GM23338 (cell line): Measurements from ENCODE around the gene ANTXR1. TPM values are rescaled to one million over a fixed set of nuclear protein-coding genes. Genes with fewer than 3 reads are reported as not detected.

Experiments used
- ATAC-seq: fragments of 200-7000 bp; cut with Tn5 transposase; 3 replicates; pipeline ENCODE4 v1.9.1; 2020
- DNase-seq: peaks from one replicate; pipeline ENCODE4 v3.0.0-alpha.2; 2015; ENCODE audit warnings: low spot score
- H2AFZ ChIP-seq: fragments of 200-600 bp; sonication (generic); 2 replicates; pipeline ENCODE4 v1.8.0; 2016; ENCODE audit warnings: antibody characterized with exemption, mild to moderate bottlenecking, moderate library complexity
- H3F3A ChIP-seq: fragments of 200-600 bp; sonication (generic); replicated peaks from 2 replicates; pipeline ENCODE4 v1.8.0; 2017; ENCODE audit warnings: antibody characterized with exemption, mixed run types, low read depth
- H3K27ac ChIP-seq: fragments of 200-600 bp; sonication (generic); 2 replicates; pipeline ENCODE4 v1.6.1; 2016; ENCODE audit warnings: low read depth
- H3K27me3 ChIP-seq: fragments of 200-600 bp; sonication (generic); 2 replicates; pipeline ENCODE4 v1.8.0; 2016; ENCODE audit warnings: mild to moderate bottlenecking, mixed run types, moderate library complexity; ENCODE audit not compliant: insufficient read depth
- H3K36me3 ChIP-seq: fragments of 200-600 bp; sonication (generic); 2 replicates; pipeline ENCODE4 v1.8.0; 2016; ENCODE audit warnings: mild to moderate bottlenecking; ENCODE audit not compliant: insufficient read depth
- H3K4me1 ChIP-seq: fragments of 200-600 bp; sonication (generic); 2 replicates; pipeline ENCODE4 v1.8.0; 2016; ENCODE audit warnings: mild to moderate bottlenecking, moderate library complexity; ENCODE audit not compliant: insufficient read depth
- H3K4me2 ChIP-seq: fragments of 200-600 bp; sonication (generic); 2 replicates; pipeline ENCODE4 v1.7.1; 2017; ENCODE audit warnings: mixed run types
- H3K4me3 ChIP-seq: fragments of 200-600 bp; sonication (generic); 2 replicates; pipeline ENCODE4 v1.6.1; 2016; ENCODE audit warnings: mixed run types
- H3K79me2 ChIP-seq: fragments of 200-600 bp; sonication (generic); replicated peaks from 2 replicates; pipeline ENCODE4 v1.8.0; 2017; ENCODE audit warnings: mild to moderate bottlenecking; ENCODE audit not compliant: insufficient read depth
- H3K9me2 ChIP-seq: fragments of 200-600 bp; sonication (generic); 2 replicates; pipeline ENCODE4 v1.8.0; 2017; ENCODE audit not compliant: insufficient read depth
- H4K20me1 ChIP-seq: fragments of 200-600 bp; sonication (generic); replicated peaks from 2 replicates; pipeline ENCODE4 v1.8.0; 2017; ENCODE audit warnings: mild to moderate bottlenecking; ENCODE audit not compliant: insufficient read depth
- H3K27ac Mint-ChIP-seq: 2 replicates; pipeline ENCODE4 v1.8.0; 2020; ENCODE audit warnings: inconsistent platforms, mild to moderate bottlenecking, moderate library complexity, mixed read lengths
- H3K27me3 Mint-ChIP-seq: 3 replicates; pipeline ENCODE4 v1.8.0; 2022; ENCODE audit warnings: low read depth, mild to moderate bottlenecking, moderate library complexity, mixed read lengths, inconsistent platforms; ENCODE audit not compliant: insufficient read depth, poor library complexity
- H3K36me3 Mint-ChIP-seq: 3 replicates; pipeline ENCODE4 v1.8.0; 2021; ENCODE audit warnings: low read depth, mild to moderate bottlenecking, inconsistent platforms, moderate library complexity, mixed read lengths
- H3K4me1 Mint-ChIP-seq: 3 replicates; pipeline ENCODE4 v1.8.0; 2020; ENCODE audit warnings: mild to moderate bottlenecking, inconsistent platforms, mixed read lengths
- H3K4me3 Mint-ChIP-seq: 3 replicates; pipeline ENCODE4 v1.8.0; 2021; ENCODE audit warnings: moderate library complexity, mild to moderate bottlenecking, inconsistent platforms, mixed read lengths
- H3K9me3 Mint-ChIP-seq: 3 replicates; pipeline ENCODE4 v1.8.0; 2020; ENCODE audit warnings: moderate library complexity, mild to moderate bottlenecking, inconsistent platforms, mixed read lengths
- CREB1 ChIP-seq: fragments of 250-450 bp; sonication (Bioruptor Pico); IDR thresholded peaks from 2 replicates; pipeline ENCODE4 v1.5.0; 2020; ENCODE audit warnings: low read depth, mild to moderate bottlenecking, moderate library complexity
- CTCF ChIP-seq, 2 experiments: fragments of 200-600 bp in 1 of 2; sonication (generic) in 1 of 2; conservative IDR thresholded peaks; 2 replicates each; pipeline versions ENCODE4 v1.5.1 to v1.6.1; 2016 to 2017; ENCODE audit warnings: antibody characterized with exemption in 2 of 2, low read depth in 2 of 2, mild to moderate bottlenecking in 2 of 2, moderate library complexity in 1 of 2
- ETS1 ChIP-seq: IDR thresholded peaks from 2 replicates; pipeline ENCODE4 v1.6.1; 2016; ENCODE audit warnings: antibody characterized with exemption
- EZH2 ChIP-seq: fragments of 200-600 bp; sonication (generic); IDR thresholded peaks from one replicate; pipeline ENCODE4 v1.8.0; 2017; ENCODE audit warnings: antibody characterized with exemption, mild to moderate bottlenecking, low read depth; ENCODE audit not compliant: unreplicated experiment
- EZH2phosphoT487 ChIP-seq: fragments of 200-600 bp; sonication (generic); IDR thresholded peaks from one replicate; pipeline ENCODE4 v1.8.1; 2018; ENCODE audit warnings: antibody characterized with exemption; ENCODE audit not compliant: unreplicated experiment
- JUNB ChIP-seq: IDR thresholded peaks from one replicate; pipeline ENCODE4 v1.6.1; 2016; ENCODE audit warnings: antibody characterized with exemption; ENCODE audit not compliant: unreplicated experiment
- NANOG ChIP-seq: IDR thresholded peaks from 2 replicates; pipeline ENCODE4 v1.6.1; 2016; ENCODE audit warnings: antibody characterized with exemption, borderline replicate concordance
- POLR2AphosphoS5 ChIP-seq: IDR thresholded peaks from 2 replicates; pipeline ENCODE4 v1.6.1; 2016; ENCODE audit warnings: antibody characterized with exemption, low read depth
- REST ChIP-seq: IDR thresholded peaks from one replicate; pipeline ENCODE4 v1.6.1; 2018; ENCODE audit warnings: antibody characterized with exemption; ENCODE audit not compliant: unreplicated experiment
- STAT1 ChIP-seq: IDR thresholded peaks from one replicate; pipeline ENCODE4 v1.6.1; 2016; ENCODE audit warnings: antibody characterized with exemption; ENCODE audit not compliant: unreplicated experiment
- ZNF114 ChIP-seq: fragments of 250-450 bp; sonication (Bioruptor Pico); IDR thresholded peaks from 2 replicates; pipeline ENCODE4 v1.5.0; 2020; ENCODE audit warnings: mild to moderate bottlenecking, moderate library complexity
- ZNF331 ChIP-seq: fragments of 250-450 bp; sonication (Bioruptor Pico); IDR thresholded peaks from 2 replicates; pipeline ENCODE4 v1.5.0; 2020; ENCODE audit warnings: low read depth, mild to moderate bottlenecking, moderate library complexity
- ZNF462 ChIP-seq: fragments of 250-450 bp; sonication (Bioruptor Pico); IDR thresholded peaks from 2 replicates; pipeline ENCODE4 v1.5.0; 2020; ENCODE audit warnings: mild to moderate bottlenecking, moderate library complexity
- polyA plus RNA-seq: library from polyadenylated mRNA; unstranded; fragments of >200 nt; fragmentation: Nextera tagmentation; extraction: Ambion mirVana; gene quantifications from 2 replicates; pipeline ENCODE4 v1.2.1, GENCODE V29; 2016
- total RNA-seq: library from RNA; depleted of rRNA; stranded (reverse); fragments of >200 nt; shearing (Covaris generic); gene quantifications from 2 replicates; pipeline ENCODE4 v1.2.3, GENCODE V29; 2014

ANTXR1 gene
- total and polyA plus RNA-seq, 2 experiments from 2014 or later, result 16.1 to 23.1 TPM

DNA sequence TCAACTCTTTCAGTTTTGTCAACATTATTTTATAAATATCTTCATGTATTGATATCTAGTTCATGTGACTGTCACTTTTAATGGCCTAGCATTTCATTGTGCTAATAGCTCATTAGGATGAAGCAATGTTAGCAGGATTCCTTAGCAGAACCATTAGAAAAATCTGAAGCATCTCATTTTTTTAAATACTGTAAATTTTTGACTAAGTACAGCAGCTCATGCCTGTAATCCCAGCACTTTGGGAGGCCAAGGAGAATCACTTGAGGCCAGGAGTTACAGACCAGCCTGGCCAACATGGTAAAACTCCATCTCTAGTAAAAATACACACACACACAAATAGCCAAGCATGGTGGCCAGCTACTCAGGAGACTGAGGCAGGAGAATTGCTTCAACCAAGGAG lies 15.6 kb upstream of the ANTXR1 start:
- Histone ChIP-seq H4K20me1 (no peaks in the 10 kb centered on the region), H3K4me2 (no peak overlapping the region), H3K36me3 (no peaks in the 10 kb centered on the region; the same call in 1 of the 2 replicates), H3K79me2 (no peaks in the 10 kb centered on the region), H3K9me2 (no peaks in the 10 kb centered on the region), H3K4me3 (no peak overlapping the region), H3K27ac (no peak overlapping the region), H2AFZ (no peak overlapping the region), H3K4me1 (no peaks in the 10 kb centered on the region), H3F3A (no peaks in the 10 kb centered on the region), H3K27me3 (no peaks in the 10 kb centered on the region)
- TF ChIP-seq CREB1 (CRISPR knock-in tag) (no peak), REST (no peak), ZNF114 (no peak), ETS1 (no peak), EZH2 (no peak), EZH2phosphoT487 (no peak), STAT1 (no peak), POLR2AphosphoS5 (no peak), ZNF331 (CRISPR knock-in tag) (no peak), JUNB (no peak), NANOG (no peak), ZNF462 (no peak), CTCF (conservative IDR thresholded peaks at IDR 0.05; ENCODE audit: low read depth in 2 of 2) (no peak)
- ATAC-seq (no peak), DNase-seq (no peak)
- no peaks in the 10 kb centered on the region; the same call in 2 of the 3 replicates for H3K4me1 Mint-ChIP-seq
- peaks cover 2% of the 10 kb centered on the region for H3K27me3 Mint-ChIP-seq
- H3K4me3 Mint-ChIP-seq, result no peak overlapping the region
- peaks cover 5% of the 10 kb centered on the region; the same call in 2 of the 3 replicates for H3K36me3 Mint-ChIP-seq
- H3K9me3 Mint-ChIP-seq, result peaks cover 10% of the 10 kb centered on the region
- no peak overlapping the region for H3K27ac Mint-ChIP-seq
